HepG2 (cell line): ENCODE data around the gene COL9A3. TPM values are rescaled to one million over a fixed set of nuclear protein-coding genes. Genes with fewer than 3 reads are reported as not detected.

Experiments used
- BCL6 ChIP-seq: IDR thresholded peaks from 2 replicates; pipeline ENCODE4 v1.6.1; 2016; ENCODE audit warnings: missing genetic modification reagents, missing compliant biosample characterization
- CENPT ChIP-seq: sonication (generic); formaldehyde crosslinking; IDR thresholded peaks from 2 replicates; pipeline ENCODE4 v1.8.0; 2022; ENCODE audit warnings: low read depth, mild to moderate bottlenecking, moderate library complexity, missing genetic modification reagents
- HMG20B ChIP-seq: conservative IDR thresholded peaks from 2 replicates; pipeline ENCODE4 v1.6.1; 2016; ENCODE audit warnings: missing genetic modification reagents, missing compliant biosample characterization
- MEIS2 ChIP-seq: sonication (generic); formaldehyde crosslinking; IDR thresholded peaks from 2 replicates; pipeline ENCODE4 v1.9.0; 2021; ENCODE audit warnings: mild to moderate bottlenecking, missing genetic modification reagents
- MTERF4 ChIP-seq: sonication (generic); formaldehyde crosslinking; IDR thresholded peaks from 2 replicates; pipeline ENCODE4 v1.8.0; 2023; ENCODE audit warnings: mild to moderate bottlenecking, missing genetic modification reagents
- SALL1 ChIP-seq: sonication (generic); formaldehyde crosslinking; IDR thresholded peaks from 2 replicates; pipeline ENCODE4 v1.8.0; 2022; ENCODE audit warnings: mild to moderate bottlenecking, missing genetic modification reagents
- TBL1XR1 ChIP-seq: fragments of 150-350 bp; IDR thresholded peaks from 2 replicates; pipeline ENCODE4 v1.6.1; 2014; ENCODE audit warnings: borderline replicate concordance, low read length; ENCODE audit not compliant: partially characterized antibody
- THAP11 ChIP-seq: IDR thresholded peaks from 2 replicates; pipeline ENCODE4 v1.6.1; 2016; ENCODE audit warnings: missing biosample characterization, missing genetic modification reagents
- ZFYVE20 ChIP-seq: sonication (generic); formaldehyde crosslinking; IDR thresholded peaks from 2 replicates; pipeline ENCODE4 v1.8.0; 2023; ENCODE audit warnings: low read depth, mild to moderate bottlenecking, moderate library complexity, missing genetic modification reagents, borderline replicate concordance
- ZKSCAN8 ChIP-seq: IDR thresholded peaks from 2 replicates; pipeline ENCODE4 v1.6.1; 2016; ENCODE audit warnings: borderline replicate concordance, missing genetic modification reagents, missing compliant biosample characterization
- ZNF10 ChIP-seq: sonication (generic); formaldehyde crosslinking; IDR thresholded peaks from 2 replicates; pipeline ENCODE4 v1.4.0; 2020; ENCODE audit warnings: mild to moderate bottlenecking, low read depth, missing genetic modification reagents, borderline replicate concordance
- ZNF142 ChIP-seq: sonication (generic); formaldehyde crosslinking; IDR thresholded peaks from 2 replicates; pipeline ENCODE4 v1.4.0; 2020; ENCODE audit warnings: missing genetic modification reagents
- ZNF180 ChIP-seq: sonication (generic); formaldehyde crosslinking; IDR thresholded peaks from 2 replicates; pipeline ENCODE4 v1.4.0; 2020; ENCODE audit warnings: low read depth, missing genetic modification reagents, borderline replicate concordance
- ZNF264 ChIP-seq: sonication (generic); formaldehyde crosslinking; IDR thresholded peaks from 2 replicates; pipeline ENCODE4 v1.4.0; 2020; ENCODE audit warnings: missing genetic modification reagents
- ZNF343 ChIP-seq: sonication (generic); formaldehyde crosslinking; IDR thresholded peaks from 2 replicates; pipeline ENCODE4 v1.4.0; 2020; ENCODE audit warnings: mild to moderate bottlenecking, missing genetic modification reagents
- ZNF367 ChIP-seq: sonication (generic); formaldehyde crosslinking; IDR thresholded peaks from 2 replicates; pipeline ENCODE4 v1.4.0; 2020; ENCODE audit warnings: missing genetic modification reagents, borderline replicate concordance
- ZNF546 ChIP-seq: sonication (generic); formaldehyde crosslinking; conservative IDR thresholded peaks from 2 replicates; pipeline ENCODE4 v1.8.1; 2023; ENCODE audit warnings: mild to moderate bottlenecking, missing genetic modification reagents
- ZNF639 ChIP-seq: conservative IDR thresholded peaks from 2 replicates; pipeline ENCODE4 v1.6.1; 2018; ENCODE audit warnings: missing genetic modification reagents
- polyA plus RNA-seq, 8 experiments: library from polyadenylated mRNA; depleted of rRNA in 3 of 8; stranded (reverse) in 7 of 8; unstranded in 1 of 8; fragments of >200 nt; fragmentation: Illumina TruSeq in 4 of 8; extraction: Trizol in 4 of 8; gene quantifications; 2 replicates each; pipeline versions ENCODE4 v1.2.1 to v1.2.3, GENCODE V29; 2011 to 2016; ENCODE audit warnings: low read depth in 4 of 8, missing spikeins in 1 of 8, mixed read lengths in 1 of 8; ENCODE audit not compliant: insufficient read depth in 1 of 8
- total RNA-seq, 5 experiments: library from RNA; depleted of rRNA; stranded (reverse); fragments of >200 nt; fragmentation: Illumina TruSeq; extraction: Trizol; gene quantifications; 2 replicates each; pipeline ENCODE4 v1.2.3, GENCODE V29; 2016; ENCODE audit warnings: low read depth in 1 of 5
- TF ChIP-seq, protein P1 (sequence below): sonication (generic); formaldehyde crosslinking; IDR thresholded peaks from 2 replicates; pipeline ENCODE4 v1.5.0; 2020; ENCODE audit warnings: missing genetic modification reagents, mild to moderate bottlenecking, borderline replicate concordance
- TF ChIP-seq, protein P2 (sequence below): IDR thresholded peaks from 2 replicates; pipeline ENCODE4 v1.6.1; 2012; ENCODE audit warnings: inconsistent platforms

The COL9A3 gene
- total and polyA plus RNA-seq, 2 of the 13 experiments (the other 11 are each of a cell fraction or from before 2014, with no cell fraction given) = 155 to 204 TPM

GRCh38 chr20:62860924-62861691 lies 44.3 kb downstream of the COL9A3 start (continued):
- TF ChIP-seq MTERF4 (CRISPR knock-in tag) (0 out of 2 replicates have a peak, but pooled peaks have one; percentile 34), ZNF10 (CRISPR knock-in tag) (no peak), ZNF546 (no peak), ZNF367 (CRISPR knock-in tag) (peak; percentile 24; the same call in 1 of the 2 replicates), ZNF264 (no peak), MEIS2 (CRISPR knock-in tag) (peak; percentile 22; the same call in 1 of the 2 replicates), ZNF142 (CRISPR knock-in tag) (no peak), CENPT (CRISPR knock-in tag) (0 out of 2 replicates have a peak, but pooled peaks have one; percentile 35), ZNF343 (no peak), ZNF639 (CRISPR knock-in tag) (0 out of 2 replicates have a peak, but pooled peaks have one; percentile 2), ZKSCAN8 (CRISPR knock-in tag) (no peak), ZFYVE20 (CRISPR knock-in tag) (0 out of 2 replicates have a peak, but pooled peaks have one; percentile 59), BCL6 (0 out of 2 replicates have a peak, but pooled peaks have one; percentile 24), ZNF180 (CRISPR knock-in tag) (no peak), THAP11 (CRISPR knock-in tag) (no peak), TBL1XR1 (no peak), HMG20B (no peak), SALL1 (CRISPR knock-in tag) (0 out of 2 replicates have a peak, but pooled peaks have one; percentile 17)
- TF ChIP-seq, protein P1, sequence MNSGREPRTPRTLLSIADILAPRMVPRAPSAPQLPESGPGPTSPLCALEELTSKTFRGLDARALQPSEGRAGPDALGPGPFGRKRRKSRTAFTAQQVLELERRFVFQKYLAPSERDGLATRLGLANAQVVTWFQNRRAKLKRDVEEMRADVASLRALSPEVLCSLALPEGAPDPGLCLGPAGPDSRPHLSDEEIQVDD = peak; percentile 70; the same call in 1 of the 2 replicates
- TF ChIP-seq, protein P2, sequence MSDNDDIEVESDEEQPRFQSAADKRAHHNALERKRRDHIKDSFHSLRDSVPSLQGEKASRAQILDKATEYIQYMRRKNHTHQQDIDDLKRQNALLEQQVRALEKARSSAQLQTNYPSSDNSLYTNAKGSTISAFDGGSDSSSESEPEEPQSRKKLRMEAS = 0 out of 2 replicates have a peak, but pooled peaks have one; percentile 30
